H9 (cell line): ENCODE data around the gene KRTCAP2. TPM values are rescaled to one million over a fixed set of nuclear protein-coding genes. Genes with fewer than 3 reads are reported as not detected.

Source experiments
- DNase-seq: peaks from one replicate; pipeline ENCODE4 v3.0.0-alpha.2; 2017
- H2AFZ ChIP-seq: one replicate; pipeline ENCODE4 v1.6.1; 2013; ENCODE audit warnings: mild to moderate bottlenecking, low read length, control low read depth, moderate library complexity
- H2AK5ac ChIP-seq: 2 replicates; pipeline ENCODE4 v1.6.1; 2013; ENCODE audit warnings: low read length, control low read depth, mixed read lengths; ENCODE audit not compliant: insufficient read length
- H2BK120ac ChIP-seq: one replicate; pipeline ENCODE4 v1.6.1; 2013; ENCODE audit warnings: low read depth, mild to moderate bottlenecking, low read length, control low read depth, inconsistent platforms; ENCODE audit not compliant: poor library complexity, severe bottlenecking
- H2BK12ac ChIP-seq: 2 replicates; pipeline ENCODE4 v1.6.1; 2013; ENCODE audit warnings: low read length, control low read depth, mixed read lengths, low read depth; ENCODE audit not compliant: insufficient read length
- H2BK15ac ChIP-seq: 2 replicates; pipeline ENCODE4 v1.6.1; 2013; ENCODE audit warnings: low read depth, low read length, control low read depth
- H2BK20ac ChIP-seq: one replicate; pipeline ENCODE4 v1.6.1; 2013; ENCODE audit warnings: low read depth, mild to moderate bottlenecking, low read length, control low read depth, inconsistent platforms; ENCODE audit not compliant: poor library complexity, severe bottlenecking
- H2BK5ac ChIP-seq: 2 replicates; pipeline ENCODE4 v1.6.1; 2013; ENCODE audit warnings: low read length, control low read depth, mixed read lengths; ENCODE audit not compliant: insufficient read length
- H3K14ac ChIP-seq: 2 replicates; pipeline ENCODE4 v1.6.1; 2013; ENCODE audit warnings: low read length, control low read depth; ENCODE audit not compliant: insufficient read depth
- H3K18ac ChIP-seq: 2 replicates; pipeline ENCODE4 v1.6.1; 2013; ENCODE audit warnings: low read depth, mild to moderate bottlenecking, mixed read lengths, low read length, control low read depth; ENCODE audit not compliant: insufficient read length
- H3K23ac ChIP-seq: 2 replicates; pipeline ENCODE4 v1.6.1; 2013; ENCODE audit warnings: low read length, control low read depth, mixed read lengths, low read depth; ENCODE audit not compliant: insufficient read length
- H3K23me2 ChIP-seq: 2 replicates; pipeline ENCODE4 v1.6.1; 2013; ENCODE audit warnings: low read depth, mild to moderate bottlenecking, mixed read lengths, low read length, control low read depth; ENCODE audit not compliant: insufficient read length, poor library complexity, severe bottlenecking
- H3K27ac ChIP-seq: 2 replicates; pipeline ENCODE4 v1.5.1; 2013; ENCODE audit warnings: low read length, control low read depth, mixed read lengths, low read depth; ENCODE audit not compliant: insufficient read length
- H3K27me3 ChIP-seq: 2 replicates; pipeline ENCODE4 v1.6.1; 2013; ENCODE audit warnings: low read length, control low read depth, inconsistent platforms; ENCODE audit not compliant: insufficient read depth
- H3K4ac ChIP-seq: 2 replicates; pipeline ENCODE4 v1.6.1; 2013; ENCODE audit warnings: low read depth, mild to moderate bottlenecking, control low read depth, inconsistent platforms, low read length, moderate library complexity
- H3K4me1 ChIP-seq: 2 replicates; pipeline ENCODE4 v1.6.1; 2013; ENCODE audit warnings: low read length, control low read depth, inconsistent platforms; ENCODE audit not compliant: insufficient read depth
- H3K4me2 ChIP-seq: 2 replicates; pipeline ENCODE4 v1.6.1; 2013; ENCODE audit warnings: low read length, control low read depth, mixed read lengths; ENCODE audit not compliant: insufficient read length, insufficient read depth
- H3K56ac ChIP-seq: 2 replicates; pipeline ENCODE4 v1.6.1; 2013; ENCODE audit warnings: low read depth, mild to moderate bottlenecking, mixed read lengths, low read length, control low read depth; ENCODE audit not compliant: insufficient read length
- H3K79me1 ChIP-seq: 2 replicates; pipeline ENCODE4 v1.6.1; 2013; ENCODE audit warnings: low read depth, mild to moderate bottlenecking, moderate library complexity, low read length, control low read depth, inconsistent platforms; ENCODE audit not compliant: insufficient read depth, poor library complexity, severe bottlenecking
- H3K79me2 ChIP-seq: 2 replicates; pipeline ENCODE4 v1.6.1; 2013; ENCODE audit warnings: low read length, control low read depth, inconsistent platforms; ENCODE audit not compliant: insufficient read depth
- H3K9ac ChIP-seq: 2 replicates; pipeline ENCODE4 v1.6.1; 2013; ENCODE audit warnings: low read length, control low read depth, mixed read lengths; ENCODE audit not compliant: insufficient read length; ENCODE audit errors: extremely low read depth
- H3K9me3 ChIP-seq: one replicate; pipeline ENCODE4 v1.6.1; 2013; ENCODE audit warnings: low read depth, low read length, inconsistent platforms; ENCODE audit not compliant: control insufficient read depth
- H3T11ph ChIP-seq: one replicate; pipeline ENCODE4 v1.6.1; 2013; ENCODE audit warnings: mild to moderate bottlenecking, low read length, control low read depth, inconsistent platforms
- H4K20me1 ChIP-seq: one replicate; pipeline ENCODE4 v1.6.1; 2013; ENCODE audit not compliant: control insufficient read depth, insufficient read length, insufficient read depth
- H4K5ac ChIP-seq: 2 replicates; pipeline ENCODE4 v1.6.1; 2013; ENCODE audit warnings: low read depth, mild to moderate bottlenecking, mixed read lengths, low read length, control low read depth; ENCODE audit not compliant: insufficient read length
- H4K8ac ChIP-seq: replicated peaks from 2 replicates; pipeline ENCODE4 v1.6.1; 2013; ENCODE audit warnings: low read length, control low read depth, mixed read lengths, low read depth; ENCODE audit not compliant: insufficient read length
- H4K91ac ChIP-seq: 2 replicates; pipeline ENCODE4 v1.6.1; 2013; ENCODE audit warnings: low read depth, mild to moderate bottlenecking, moderate library complexity, mixed read lengths, low read length, control low read depth; ENCODE audit not compliant: insufficient read length
- H3K27ac Mint-ChIP-seq, 3 experiments: 2 replicates in 2 of 3; 3 replicates in 1 of 3; pipeline ENCODE4 v1.8.0; 2020 to 2021; ENCODE audit warnings: mixed read lengths in 3 of 3, mild to moderate bottlenecking in 1 of 3, moderate library complexity in 1 of 3
- H3K27me3 Mint-ChIP-seq: 2 replicates; pipeline ENCODE4 v1.8.0; 2021; ENCODE audit warnings: low read depth, mild to moderate bottlenecking, moderate library complexity, mixed read lengths
- H3K36me3 Mint-ChIP-seq, 3 experiments: 2 replicates in 2 of 3; 3 replicates in 1 of 3; pipeline ENCODE4 v1.8.0; 2020 to 2021; ENCODE audit warnings: low read depth in 3 of 3, mixed read lengths in 3 of 3; ENCODE audit not compliant: insufficient read depth in 1 of 3
- H3K4me1 Mint-ChIP-seq, 2 experiments: 2 replicates each; pipeline ENCODE4 v1.8.0; 2020; ENCODE audit warnings: mixed read lengths in 2 of 2
- H3K4me3 Mint-ChIP-seq, 2 experiments: 2 replicates in 1 of 2; 3 replicates in 1 of 2; pipeline ENCODE4 v1.8.0; 2020 to 2021; ENCODE audit warnings: mild to moderate bottlenecking in 2 of 2, mixed read lengths in 2 of 2, moderate library complexity in 1 of 2
- H3K9me3 Mint-ChIP-seq, 2 experiments: 2 replicates in 1 of 2; 3 replicates in 1 of 2; pipeline ENCODE4 v1.8.0; 2020; ENCODE audit warnings: mild to moderate bottlenecking in 2 of 2, mixed read lengths in 2 of 2, moderate library complexity in 1 of 2
- WGBS: extraction: QIAGEN DNeasy Blood & Tissue Kit; methylation state at CpG from one replicate; pipeline ENCODE4 v1.1.7; 2013; ENCODE audit warnings: missing lambda C conversion rate, low lambda C conversion rate, mixed read lengths; ENCODE audit not compliant: insufficient read length; ENCODE audit errors: extremely low coverage; 5-methylcytosine and 5-hydroxymethylcytosine counted together
- total RNA-seq: library from RNA; stranded (reverse); gene quantifications from 2 replicates; pipeline ENCODE4 v1.2.1, GENCODE V29; 2021
- TF ChIP-seq, protein P1 (sequence below): fragments of 200-600 bp; sonication (generic); conservative IDR thresholded peaks from 3 replicates; pipeline ENCODE4 v1.8.0; 2021; ENCODE audit warnings: antibody characterized with exemption, mild to moderate bottlenecking

Gene KRTCAP2
- total RNA-seq, 1 experiment from 2014 or later: 149 TPM

DNA sequence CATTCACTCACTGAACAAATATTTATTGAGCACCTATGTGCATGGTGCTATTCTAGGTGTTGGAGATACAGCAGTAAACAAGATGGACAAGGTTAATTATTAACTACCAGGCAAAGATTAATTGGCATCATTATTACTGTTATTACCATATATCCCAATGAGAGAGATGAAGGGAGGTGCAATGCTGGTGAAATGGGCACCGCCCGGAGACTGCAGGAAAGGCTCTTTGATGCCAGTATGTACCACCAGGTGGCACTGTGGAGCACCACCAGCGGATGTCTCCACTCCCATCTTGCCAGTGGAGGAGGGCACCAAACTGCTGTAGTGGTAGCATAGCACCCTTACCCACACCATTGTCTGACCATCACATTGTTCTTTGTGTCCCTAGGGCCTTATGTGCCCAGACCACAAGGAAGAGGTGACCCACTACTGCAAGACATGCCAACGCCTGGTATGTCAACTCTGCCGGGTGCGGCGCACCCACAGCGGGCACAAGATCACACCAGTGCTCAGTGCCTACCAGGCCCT is 3.5 kb upstream of the KRTCAP2 start:
- Histone ChIP-seq H3K4me1 (no peaks in the 10 kb centered on the region), H3K9me3 (no peaks in the 10 kb centered on the region), H3K56ac (no peak overlapping the region), H4K20me1 (no peaks in the 10 kb centered on the region), H2AK5ac (no peak overlapping the region), H2AFZ (no peak overlapping the region), H3K18ac (no peak overlapping the region), H4K91ac (no peak overlapping the region), H2BK15ac (no peak overlapping the region), H3K79me2 (no peaks in the 10 kb centered on the region; the same call in 1 of the 2 replicates), H3T11ph (no peak overlapping the region), H2BK5ac (no peak overlapping the region), H3K27ac (no peak overlapping the region), H4K8ac (no peak overlapping the region), H3K23me2 (peaks cover 18% of the 10 kb centered on the region), H3K79me1 (no peaks in the 10 kb centered on the region), H3K9ac (no peak overlapping the region), H3K4ac (no peak overlapping the region), H3K27me3 (no peaks in the 10 kb centered on the region), H2BK12ac (no peak overlapping the region), H3K4me2 (no peak overlapping the region), H2BK120ac (no peak overlapping the region), H4K5ac (no peak overlapping the region), H2BK20ac (no peak overlapping the region), H3K23ac (no peak overlapping the region), H3K14ac (no peak overlapping the region)
- no peaks in the 10 kb centered on the region; the same call in none of the 2 replicates for H3K27me3 Mint-ChIP-seq
- peaks cover 23 to 37% of the 10 kb centered on the region in 2 experiments for H3K4me1 Mint-ChIP-seq
- H3K36me3 Mint-ChIP-seq: peaks cover 32 to 51% (median 44%) of the 10 kb centered on the region in 3 experiments
- peak; percentile 69 for DNase-seq
- peak overlapping the region in 1 of 2 experiments; percentile 92; a peak in 2 of 5 replicates for H3K4me3 Mint-ChIP-seq
- H3K9me3 Mint-ChIP-seq: no peaks in the 10 kb centered on the region
- no peak overlapping the region for H3K27ac Mint-ChIP-seq
- no CpG with 5 or more reads among the region's 8 CpGs for WGBS
- TF ChIP-seq, protein P1, sequence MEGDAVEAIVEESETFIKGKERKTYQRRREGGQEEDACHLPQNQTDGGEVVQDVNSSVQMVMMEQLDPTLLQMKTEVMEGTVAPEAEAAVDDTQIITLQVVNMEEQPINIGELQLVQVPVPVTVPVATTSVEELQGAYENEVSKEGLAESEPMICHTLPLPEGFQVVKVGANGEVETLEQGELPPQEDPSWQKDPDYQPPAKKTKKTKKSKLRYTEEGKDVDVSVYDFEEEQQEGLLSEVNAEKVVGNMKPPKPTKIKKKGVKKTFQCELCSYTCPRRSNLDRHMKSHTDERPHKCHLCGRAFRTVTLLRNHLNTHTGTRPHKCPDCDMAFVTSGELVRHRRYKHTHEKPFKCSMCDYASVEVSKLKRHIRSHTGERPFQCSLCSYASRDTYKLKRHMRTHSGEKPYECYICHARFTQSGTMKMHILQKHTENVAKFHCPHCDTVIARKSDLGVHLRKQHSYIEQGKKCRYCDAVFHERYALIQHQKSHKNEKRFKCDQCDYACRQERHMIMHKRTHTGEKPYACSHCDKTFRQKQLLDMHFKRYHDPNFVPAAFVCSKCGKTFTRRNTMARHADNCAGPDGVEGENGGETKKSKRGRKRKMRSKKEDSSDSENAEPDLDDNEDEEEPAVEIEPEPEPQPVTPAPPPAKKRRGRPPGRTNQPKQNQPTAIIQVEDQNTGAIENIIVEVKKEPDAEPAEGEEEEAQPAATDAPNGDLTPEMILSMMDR: peak; percentile 89
